ENCODE results near the gene LRRD1. TPM values are rescaled to one million over a fixed set of nuclear protein-coding genes. Genes with fewer than 3 reads are reported as not detected.

The LRRD1 gene
- total and polyA plus RNA-seq, 10 of the 15 experiments (the other 5 are each of a cell fraction or from before 2014, with no cell fraction given) = 0.04 to 0.06 TPM; not detected in 8

- in situ Hi-C loops (cut with MboI) (no loop called here), intact Hi-C loops (cut with micrococcal nuclease; ENCODE audit: unreplicated experiment) (no loop called here)
- CTCF ChIA-PET = no interaction called here
- no peak overlapping the region for H2AFZ ChIP-seq (ENCODE audit: control insufficient read depth, low read depth, low read length)
- RAD21 ChIA-PET (ENCODE audit: unreplicated experiment) = no interaction called here
- 97% methylated on average over 3 of the region's 3 CpGs for WGBS (ENCODE audit: insufficient coverage, insufficient replicate concordance, low lambda C conversion rate, missing lambda C conversion rate)
- no peaks in the 10 kb centered on the region for H4K20me1 ChIP-seq (ENCODE audit: control insufficient read depth, insufficient read depth)
- H3K36me3 ChIP-seq (ENCODE audit: control insufficient read depth in 2 of 2, insufficient read depth in 2 of 2, low read length in 1 of 2) = peaks cover 1 to 29% of the 10 kb centered on the region in 2 experiments; a peak in 3 of 4 replicates
- H3K4me2 ChIP-seq (ENCODE audit: control insufficient read depth, insufficient read depth) = no peak overlapping the region
- no peak overlapping the region for H3K9ac ChIP-seq (ENCODE audit: control insufficient read depth, insufficient read depth, low read length)
- DNase-seq (ENCODE audit: low read depth, low spot score) (no peak), ATAC-seq (no peak), FAIRE-seq (no peak)
- TF ChIP-seq USF2 (IDR thresholded peaks at IDR 0.05; ENCODE audit: borderline replicate concordance, low read depth, low read length) (no peak), E2F8 (IDR thresholded peaks at IDR 0.05; ENCODE audit: low read depth, partially characterized antibody) (no peak), ZSCAN29 (IDR thresholded peaks at IDR 0.05) (no peak), KLF5 (IDR thresholded peaks at IDR 0.05; ENCODE audit: partially characterized antibody) (no peak)
- SMC1A ChIA-PET (ENCODE audit: uncharacterized antibody, unreplicated experiment) = no interaction called here
- POLR2A ChIA-PET = no interaction called here
- H3K4me1 ChIP-seq (ENCODE audit: control insufficient read depth, insufficient read depth, low read length) = no peaks in the 10 kb centered on the region
- H3K9me3 ChIP-seq (replicated peaks; ENCODE audit: control insufficient read depth, insufficient read depth, low read length) = no peaks in the 10 kb centered on the region
- no peaks in the 10 kb centered on the region for H3K79me2 ChIP-seq (ENCODE audit: control insufficient read depth, insufficient read depth, low read length)
- no TSS peak for BruUV-seq (replicated peaks)
- H3K27me3 ChIP-seq (replicated peaks in 1 of 2; ENCODE audit: control insufficient read depth in 2 of 2, insufficient read depth in 2 of 2, low read length in 1 of 2) = no peaks in the 10 kb centered on the region
- no peak overlapping the region for H3K27ac ChIP-seq (ENCODE audit: control insufficient read depth, insufficient read depth)
- no peak overlapping the region for H3K4me3 ChIP-seq
Observed at GRCh38 chr7:92221766-92222165, 42.8 kb upstream of the LRRD1 start.

All from GM12878 (cell line).